SH-SY5Y (cell line): Measurements from ENCODE around the gene KIF13A.

Source experiments
- GATA2 ChIP-seq: IDR thresholded peaks from 2 replicates; pipeline ENCODE4 v1.6.1; 2011; ENCODE audit warnings: mild to moderate bottlenecking, low read depth, low read length
- GATA3 ChIP-seq: IDR thresholded peaks from 2 replicates; pipeline ENCODE4 v1.6.1; 2011; ENCODE audit warnings: low read depth, mild to moderate bottlenecking, low read length, moderate library complexity

KIF13A gene

DNA sequence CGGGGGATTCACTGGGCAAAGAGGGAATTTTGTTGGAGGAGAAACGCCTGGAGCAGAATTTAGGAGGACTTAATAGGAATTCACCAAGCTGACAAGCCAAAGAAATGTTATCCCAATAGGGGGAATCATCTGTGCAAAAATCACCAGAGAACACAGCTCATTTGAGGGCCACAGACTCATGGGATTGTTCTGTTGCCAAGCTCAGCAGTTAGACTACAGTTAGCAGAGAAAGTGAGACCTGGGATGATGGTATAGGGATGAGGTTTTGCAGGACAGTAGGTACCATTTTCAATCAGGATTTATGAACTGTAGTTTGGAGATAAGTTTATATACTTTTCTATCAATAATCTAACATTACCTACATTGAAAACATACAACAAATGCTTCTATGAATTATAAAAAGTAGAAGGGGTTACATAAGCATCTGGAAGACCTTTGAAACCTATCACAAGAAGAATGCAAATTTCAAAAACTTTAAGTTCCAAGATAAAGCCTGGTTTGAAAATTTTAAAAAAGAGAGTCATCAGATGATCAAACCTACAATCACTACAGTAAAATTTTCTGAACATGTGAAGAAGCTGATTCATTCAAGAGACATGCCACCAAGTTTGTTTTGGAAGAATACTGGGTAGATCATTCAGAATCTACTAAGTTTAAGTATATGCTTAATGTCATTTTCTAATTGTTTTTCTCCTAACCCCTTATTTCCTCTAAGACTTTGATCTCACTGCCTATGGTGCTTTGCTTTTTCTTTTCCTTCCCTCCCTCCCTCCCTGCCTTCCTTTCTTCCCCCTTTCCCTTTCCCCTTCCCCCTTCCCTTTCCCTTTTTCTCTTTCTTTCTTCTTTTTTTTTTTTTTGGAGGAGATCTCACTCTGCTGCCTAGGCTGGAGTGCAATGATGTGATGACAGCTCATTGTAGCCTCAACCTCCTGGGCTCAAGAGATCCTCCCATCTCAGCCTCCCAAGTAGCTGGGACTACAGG is 81.5 kb downstream of the KIF13A start:
- TF ChIP-seq GATA2, result no peak
- no peak for TF ChIP-seq GATA3

- TF ChIP-seq GATA2, result no peak
- TF ChIP-seq GATA3, result no peak
Measured at GRCh38 chr6:17904491-17905120, 82.8 kb downstream of the KIF13A start.

DNA sequence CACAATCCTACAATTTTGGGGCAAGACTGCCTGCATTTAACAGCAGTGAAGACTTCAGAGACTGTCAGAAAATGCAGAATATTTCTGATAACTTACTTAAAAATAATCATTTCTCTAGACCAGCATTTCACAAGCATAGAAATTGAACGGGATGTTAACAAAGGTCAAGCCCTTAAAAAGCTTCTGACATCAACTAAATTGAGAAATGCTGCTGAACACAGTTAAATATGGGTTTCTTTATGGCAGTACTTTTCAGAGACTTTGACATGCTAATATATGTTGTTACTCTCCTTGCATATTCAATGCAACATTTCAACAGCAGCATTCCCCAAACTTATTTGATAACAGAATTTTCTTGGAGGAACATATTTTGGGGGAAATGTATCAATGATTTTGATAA is 84.5 kb downstream of the KIF13A start:
- no peak for TF ChIP-seq GATA3
- no peak for TF ChIP-seq GATA2

- TF ChIP-seq GATA3 (no peak), GATA2 (no peak)
Measured at GRCh38 chr6:17901493-17901892, 85.9 kb downstream of the KIF13A start.

DNA sequence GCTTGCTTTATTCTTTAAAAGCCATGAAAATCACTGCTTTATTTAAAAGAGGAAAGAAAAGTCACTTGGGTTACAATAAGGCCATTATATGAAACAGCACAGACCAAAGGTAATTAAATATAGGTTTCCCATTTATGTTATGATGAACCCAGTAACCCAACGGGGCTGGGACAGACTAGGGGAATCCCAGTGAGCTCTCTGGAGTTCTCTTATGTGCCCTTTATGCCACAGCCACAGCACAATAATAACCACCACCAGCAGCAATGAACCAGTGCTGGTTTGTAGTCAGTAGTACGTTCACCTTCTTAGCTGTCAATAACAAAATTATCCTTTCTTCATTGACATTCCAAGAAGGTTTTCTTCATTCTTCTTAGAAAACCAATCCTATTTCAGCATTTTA is 87.4 kb downstream of the KIF13A start:
- TF ChIP-seq GATA3 (no peak), GATA2 (no peak)

- TF ChIP-seq GATA2 (no peak), GATA3 (no peak)
Measured at GRCh38 chr6:17899491-17899890, 87.9 kb downstream of the KIF13A start.

DNA sequence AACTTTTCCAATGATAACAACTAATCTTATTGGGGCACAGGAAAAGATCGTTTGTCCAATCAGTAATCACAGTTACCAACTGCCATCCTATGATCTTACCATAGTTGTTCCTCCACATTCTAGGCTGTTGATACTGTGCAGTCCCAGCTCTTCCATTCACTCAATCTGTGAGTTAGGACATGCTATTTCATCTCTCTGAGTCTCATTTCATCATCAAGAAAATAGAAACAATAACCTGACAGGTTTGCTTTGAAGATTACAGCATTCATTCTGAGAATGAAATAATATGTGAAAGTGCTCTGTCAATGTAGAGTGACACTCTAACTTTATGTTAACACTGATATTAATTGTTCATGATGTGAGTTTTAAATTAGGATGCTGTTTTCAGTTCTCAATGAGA is 89.8 kb downstream of the KIF13A start:
- no peak for TF ChIP-seq GATA2
- no peak for TF ChIP-seq GATA3

GRCh38 chr6:17894905-17895304 is 92.5 kb downstream of the KIF13A start:
- TF ChIP-seq GATA2 (no peak), GATA3 (no peak)

- no peak for TF ChIP-seq GATA2
- TF ChIP-seq GATA3, result no peak
Measured at GRCh38 chr6:17894191-17894590, 93.2 kb downstream of the KIF13A start.

GRCh38 chr6:17892097-17892686 is 95.2 kb downstream of the KIF13A start:
- TF ChIP-seq GATA3 (no peak), GATA2 (no peak)

DNA sequence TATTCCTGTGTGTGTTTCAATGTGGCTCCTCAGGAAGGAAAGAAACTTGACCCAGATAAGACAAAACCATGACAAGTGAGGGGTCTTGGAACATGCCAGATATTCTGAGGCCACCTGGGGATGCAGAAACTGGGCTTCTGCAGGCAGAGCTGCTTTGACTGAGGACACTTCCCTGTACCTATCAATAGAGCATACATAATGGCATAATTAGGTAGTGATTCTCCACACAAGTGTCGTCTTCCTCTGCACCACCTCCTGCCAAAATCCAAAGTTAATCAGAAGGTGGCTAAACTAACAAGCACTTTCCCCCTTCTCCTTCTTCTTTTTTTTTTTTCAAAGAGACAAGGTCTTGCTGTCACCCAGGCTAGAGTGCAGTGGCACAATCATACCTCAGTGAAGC is 97.1 kb downstream of the KIF13A start:
- TF ChIP-seq GATA3 (no peak), GATA2 (no peak)

DNA sequence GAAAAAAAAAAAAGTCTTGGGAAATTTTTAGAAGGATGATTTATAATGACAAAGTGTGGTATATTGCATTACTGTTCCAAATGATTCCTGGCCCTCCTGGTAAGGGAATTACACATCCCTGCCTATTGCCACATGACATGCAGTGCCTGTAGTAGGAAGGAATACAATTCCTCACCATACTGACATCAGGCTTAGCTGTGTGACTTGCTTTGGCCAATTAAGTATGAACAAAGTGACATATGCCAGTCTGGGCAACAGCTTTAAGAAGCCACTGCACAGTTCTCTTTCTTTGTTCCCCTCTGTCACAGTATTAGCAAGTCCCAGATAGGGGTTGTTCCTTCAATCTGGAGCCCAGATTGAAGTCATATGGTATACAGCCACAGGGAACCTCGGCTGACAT is 100.5 kb downstream of the KIF13A start:
- no peak for TF ChIP-seq GATA3
- TF ChIP-seq GATA2, result no peak

DNA sequence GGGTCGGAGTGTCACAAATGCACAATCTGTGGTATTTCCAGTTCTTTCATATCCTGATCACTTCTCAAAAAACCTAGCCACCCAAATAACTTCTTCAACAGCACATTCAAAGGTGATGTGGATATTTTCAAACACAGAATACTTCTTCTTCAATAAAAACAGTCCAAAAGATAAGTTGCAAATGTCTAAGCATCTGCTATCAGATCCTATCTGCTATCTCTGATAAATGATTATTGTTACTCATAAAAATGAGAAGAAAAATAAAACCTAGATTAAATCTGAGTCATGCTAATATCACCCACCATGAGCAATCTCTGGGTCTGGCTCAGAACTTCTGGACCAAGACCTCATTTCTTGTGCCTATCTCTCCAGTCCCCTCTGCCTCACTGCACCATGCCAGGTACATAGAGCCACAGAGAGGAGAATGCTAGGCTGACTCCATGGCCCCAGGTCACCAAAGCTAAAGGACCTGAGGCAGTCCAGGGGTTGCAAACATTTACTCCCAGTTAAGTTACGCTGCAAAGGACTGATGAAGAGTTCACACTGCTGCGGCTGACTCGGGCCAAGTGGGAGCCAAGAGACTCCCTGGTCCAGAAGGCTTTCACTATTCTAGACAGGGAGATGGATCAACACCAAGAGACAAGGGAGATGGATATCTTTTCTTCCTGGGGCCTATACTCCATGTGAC is 101.4 kb downstream of the KIF13A start:
- TF ChIP-seq GATA3 (no peak), GATA2 (no peak)
